Measurements from ENCODE around the gene HIVEP1.

HIVEP1 gene

GRCh38 chr6:12017263-12017662 lies 5.2 kb downstream of the HIVEP1 start:
- peak in 1 of 3 donors; percentile 25 for DNase-seq (ENCODE audit: low read depth in 2 of 3, low spot score in 1 of 3)

GRCh38 chr6:12017876-12018401 lies 5.8 kb downstream of the HIVEP1 start:
- DNase-seq (ENCODE audit: low read depth in 2 of 3, low spot score in 1 of 3), result no peak

GRCh38 chr6:12020187-12020791 lies 8.2 kb downstream of the HIVEP1 start:
- no peak for DNase-seq (ENCODE audit: low read depth in 2 of 3, low spot score in 1 of 3)

- DNase-seq (ENCODE audit: low read depth in 2 of 3, low spot score in 1 of 3), result no peak
Measured at GRCh38 chr6:12022481-12022880, 10.4 kb downstream of the HIVEP1 start.

- DNase-seq (ENCODE audit: low read depth in 2 of 3, low spot score in 1 of 3), result no peak
Measured at GRCh38 chr6:12022953-12023388, 10.9 kb downstream of the HIVEP1 start.

- DNase-seq (ENCODE audit: low read depth in 2 of 3, low spot score in 1 of 3), result no peak
Measured at GRCh38 chr6:12024216-12024615, 12.1 kb downstream of the HIVEP1 start.

- no peak for DNase-seq (ENCODE audit: low read depth in 2 of 3, low spot score in 1 of 3)
Measured at GRCh38 chr6:12024699-12025434, 12.8 kb downstream of the HIVEP1 start.

GRCh38 chr6:12026120-12026519 lies 14.0 kb downstream of the HIVEP1 start:
- no peak for DNase-seq (ENCODE audit: low read depth in 2 of 3, low spot score in 1 of 3)

GRCh38 chr6:12026833-12027232 lies 14.7 kb downstream of the HIVEP1 start:
- DNase-seq (ENCODE audit: low read depth in 2 of 3, low spot score in 1 of 3), result no peak

- no peak for DNase-seq (ENCODE audit: low read depth in 2 of 3, low spot score in 1 of 3)
Measured at GRCh38 chr6:12028213-12028612, 16.1 kb downstream of the HIVEP1 start.

GRCh38 chr6:12029979-12030737 lies 18.0 kb downstream of the HIVEP1 start:
- DNase-seq (ENCODE audit: low read depth in 2 of 3, low spot score in 1 of 3), result no peak

- DNase-seq (ENCODE audit: low read depth in 2 of 3, low spot score in 1 of 3), result no peak
Measured at GRCh38 chr6:12030993-12031550, 19.0 kb downstream of the HIVEP1 start.

GRCh38 chr6:12032783-12033573 lies 20.9 kb downstream of the HIVEP1 start:
- no peak for DNase-seq (ENCODE audit: low read depth in 2 of 3, low spot score in 1 of 3)

GRCh38 chr6:12033770-12034169 lies 21.7 kb downstream of the HIVEP1 start:
- DNase-seq (ENCODE audit: low read depth in 2 of 3, low spot score in 1 of 3), result no peak

- no peak for DNase-seq (ENCODE audit: low read depth in 2 of 3, low spot score in 1 of 3)
Measured at GRCh38 chr6:12034349-12034748, 22.2 kb downstream of the HIVEP1 start.

- DNase-seq (ENCODE audit: low read depth in 2 of 3, low spot score in 1 of 3), result no peak
Measured at GRCh38 chr6:12034837-12035236, 22.7 kb downstream of the HIVEP1 start.

GRCh38 chr6:12036766-12037165 lies 24.7 kb downstream of the HIVEP1 start:
- no peak for DNase-seq (ENCODE audit: low read depth in 2 of 3, low spot score in 1 of 3)

GRCh38 chr6:12037798-12038197 lies 25.7 kb downstream of the HIVEP1 start:
- no peak for DNase-seq (ENCODE audit: low read depth in 2 of 3, low spot score in 1 of 3)

- DNase-seq (ENCODE audit: low read depth in 2 of 3, low spot score in 1 of 3), result no peak
Measured at GRCh38 chr6:12039540-12040459, 27.7 kb downstream of the HIVEP1 start.

- DNase-seq (ENCODE audit: low read depth in 2 of 3, low spot score in 1 of 3), result no peak
Measured at GRCh38 chr6:12047304-12047703, 35.2 kb downstream of the HIVEP1 start.
